Stimulated activated CD4-positive, alpha-beta T cell treated with anti-CD3 and anti-CD28 coated beads, TNF-alpha, amount 100 ng/mL, for 1 hour (primary cell): ENCODE measurements around the gene TMEM45A.

Experiments used
- DNase-seq, 3 donors: peaks; one replicate each; pipeline ENCODE4 v3.0.0-alpha.2; 2020; ENCODE audit warnings: low read depth in 3 of 3, low spot score in 1 of 3

The TMEM45A gene

DNA sequence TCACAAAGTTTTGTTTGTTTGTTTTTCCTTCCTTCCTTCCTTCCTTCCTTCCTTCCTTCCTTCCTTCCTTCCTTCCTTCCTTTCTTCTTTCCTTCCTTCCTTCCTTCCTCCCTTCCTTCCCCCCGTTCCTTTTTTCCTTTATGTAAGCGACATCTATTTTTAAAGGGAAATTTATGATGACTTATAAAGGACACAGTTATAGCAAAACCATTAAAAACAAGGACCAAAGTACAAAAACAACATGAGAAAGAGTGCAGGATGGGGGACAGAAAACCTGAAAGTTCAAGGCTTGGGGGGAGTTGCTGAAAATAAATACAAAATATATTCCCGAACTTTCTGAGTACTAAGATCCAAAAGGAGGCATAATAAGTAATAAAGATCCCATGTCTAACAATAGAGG lies 118.8 kb downstream of the TMEM45A start:
- no peak for DNase-seq

GRCh38 chr3:100613721-100614390 lies 121.4 kb downstream of the TMEM45A start:
- no peak for DNase-seq

DNA sequence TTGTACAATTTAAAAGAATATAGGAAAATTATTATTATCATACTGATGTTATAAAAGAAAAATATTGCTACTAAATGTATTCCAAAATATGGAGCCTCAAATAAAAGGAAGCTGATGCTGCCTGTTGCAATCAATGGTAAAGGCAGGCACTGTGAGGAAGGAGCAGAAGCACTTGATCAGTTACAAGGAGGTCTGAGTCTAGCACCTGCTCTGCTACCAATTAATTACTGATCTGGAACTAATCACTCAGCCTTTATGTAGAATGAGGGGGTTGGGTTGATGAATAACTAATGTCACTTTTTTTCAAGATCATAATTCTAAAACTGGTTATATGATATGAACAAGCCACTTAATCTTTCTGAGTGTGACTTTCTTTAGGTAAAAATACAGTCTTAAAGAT lies 122.5 kb downstream of the TMEM45A start:
- DNase-seq, result no peak

DNA sequence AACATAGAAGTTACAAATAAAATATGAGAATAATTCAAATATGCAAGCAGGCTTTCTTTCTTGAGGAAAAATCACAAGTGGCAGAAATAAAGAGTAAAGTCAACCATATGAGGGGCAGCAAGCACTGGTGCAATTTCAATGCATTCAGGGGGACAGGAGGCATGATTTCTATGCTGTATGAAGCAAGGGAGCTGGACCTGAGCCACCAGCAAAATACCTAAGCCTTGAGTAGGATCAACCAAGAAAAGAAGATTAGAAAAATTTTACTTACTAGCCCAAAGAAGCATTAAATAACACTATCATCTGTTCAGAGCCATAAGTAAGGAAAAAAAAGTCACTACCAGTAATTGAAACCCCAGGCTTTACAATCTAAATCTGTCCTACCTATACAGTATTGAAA lies 123.3 kb downstream of the TMEM45A start:
- no peak for DNase-seq

- no peak for DNase-seq
Measured at GRCh38 chr3:100621251-100621650, 128.8 kb downstream of the TMEM45A start.
